Endodermal cell (in vitro differentiated cells): ENCODE measurements around the gene HSBP1L1. TPM values are rescaled to one million over a fixed set of nuclear protein-coding genes. Genes with fewer than 3 reads are reported as not detected.

Source experiments
- DNase-seq: peaks from one replicate; pipeline ENCODE4 v3.0.0-alpha.2; 2017
- H3K27ac ChIP-seq: 2 replicates; pipeline ENCODE4 v1.5.1; 2013; ENCODE audit warnings: mild to moderate bottlenecking, low read depth, low read length, moderate library complexity
- H3K27me3 ChIP-seq: 2 replicates; pipeline ENCODE4 v1.6.1; 2013; ENCODE audit warnings: mild to moderate bottlenecking, low read length, moderate library complexity; ENCODE audit not compliant: insufficient read depth, control insufficient read depth, poor library complexity, severe bottlenecking
- H3K36me3 ChIP-seq: 2 replicates; pipeline ENCODE4 v1.7.0; 2013; ENCODE audit warnings: mild to moderate bottlenecking, low read length, moderate library complexity; ENCODE audit not compliant: control insufficient read depth, insufficient read depth
- H3K4me1 ChIP-seq: one replicate; pipeline ENCODE4 v1.7.0; 2013; ENCODE audit warnings: low read length; ENCODE audit not compliant: control insufficient read depth, insufficient read depth
- H3K4me3 ChIP-seq: 2 replicates; pipeline ENCODE4 v1.5.1; 2013; ENCODE audit warnings: mild to moderate bottlenecking, low read length, moderate library complexity
- H3K9ac ChIP-seq: 2 replicates; pipeline ENCODE4 v1.6.1; 2013; ENCODE audit warnings: mild to moderate bottlenecking, low read length, moderate library complexity; ENCODE audit not compliant: poor library complexity, severe bottlenecking; ENCODE audit errors: extremely low read depth
- H3K9me3 ChIP-seq: 2 replicates; pipeline ENCODE4 v1.6.1; 2013; ENCODE audit warnings: mild to moderate bottlenecking, low read length, moderate library complexity; ENCODE audit not compliant: control insufficient read depth
- H3K27ac Mint-ChIP-seq: 2 replicates; pipeline ENCODE4 v1.8.0; 2020; ENCODE audit warnings: mixed read lengths
- H3K27me3 Mint-ChIP-seq: 2 replicates; pipeline ENCODE4 v1.8.0; 2021; ENCODE audit warnings: mild to moderate bottlenecking, mixed read lengths; ENCODE audit not compliant: insufficient read depth
- H3K36me3 Mint-ChIP-seq: 2 replicates; pipeline ENCODE4 v1.8.0; 2020; ENCODE audit warnings: low read depth, mixed read lengths
- H3K4me1 Mint-ChIP-seq: 2 replicates; pipeline ENCODE4 v1.8.0; 2020; ENCODE audit warnings: mixed read lengths
- H3K4me3 Mint-ChIP-seq: 2 replicates; pipeline ENCODE4 v1.8.0; 2020; ENCODE audit warnings: mild to moderate bottlenecking, moderate library complexity, mixed read lengths
- H3K9me3 Mint-ChIP-seq: 2 replicates; pipeline ENCODE4 v1.8.0; 2020; ENCODE audit warnings: mild to moderate bottlenecking, mixed read lengths
- WGBS, 2 experiments: methylation state at CpG; one replicate each; pipeline versions ENCODE4 v1.1.5 to v1.1.7; 2013; ENCODE audit warnings: missing lambda C conversion rate in 2 of 2, mixed read lengths in 1 of 2; ENCODE audit not compliant: insufficient coverage in 1 of 2, insufficient read length in 1 of 2; 5-methylcytosine and 5-hydroxymethylcytosine counted together
- total RNA-seq, 2 donors: library from RNA; stranded (reverse); fragmentation: NEBNext Ultra II Directional in 1 of 2; extraction: Animal tissue kit (Norgen Biotek cat#: 25700) in 1 of 2; gene quantifications; 2 replicates in 1 of 2; 3 replicates in 1 of 2; pipeline ENCODE4 v1.2.1, GENCODE V29; 2021
- TF ChIP-seq, protein P1 (sequence below): fragments of 200-600 bp; sonication (generic); conservative IDR thresholded peaks from 2 replicates; pipeline ENCODE4 v1.5.0; 2021; ENCODE audit warnings: antibody characterized with exemption, mild to moderate bottlenecking

The HSBP1L1 gene
- total RNA-seq, 2 donors from 2014 or later, result 2.6 to 2.7 TPM

- no peak overlapping the region for H3K27ac ChIP-seq
- peaks cover 11% of the 10 kb centered on the region for H3K36me3 ChIP-seq
- Mint-ChIP-seq H3K9me3 (no peaks in the 10 kb centered on the region), H3K27ac (no peak overlapping the region), H3K4me1 (no peaks in the 10 kb centered on the region), H3K27me3 (no peaks in the 10 kb centered on the region), H3K4me3 (no peak overlapping the region), H3K36me3 (peaks cover 29% of the 10 kb centered on the region)
- H3K27me3 ChIP-seq, result no peaks in the 10 kb centered on the region
- no peaks in the 10 kb centered on the region for H3K4me1 ChIP-seq
- H3K4me3 ChIP-seq, result no peak overlapping the region
- H3K9ac ChIP-seq, result no peak overlapping the region
- 93 to 95% methylated on average over 10 to 24 of the region's 24 CpGs for WGBS, 2 experiments
- H3K9me3 ChIP-seq, result no peaks in the 10 kb centered on the region
- no peak for DNase-seq
- TF ChIP-seq, protein P1, sequence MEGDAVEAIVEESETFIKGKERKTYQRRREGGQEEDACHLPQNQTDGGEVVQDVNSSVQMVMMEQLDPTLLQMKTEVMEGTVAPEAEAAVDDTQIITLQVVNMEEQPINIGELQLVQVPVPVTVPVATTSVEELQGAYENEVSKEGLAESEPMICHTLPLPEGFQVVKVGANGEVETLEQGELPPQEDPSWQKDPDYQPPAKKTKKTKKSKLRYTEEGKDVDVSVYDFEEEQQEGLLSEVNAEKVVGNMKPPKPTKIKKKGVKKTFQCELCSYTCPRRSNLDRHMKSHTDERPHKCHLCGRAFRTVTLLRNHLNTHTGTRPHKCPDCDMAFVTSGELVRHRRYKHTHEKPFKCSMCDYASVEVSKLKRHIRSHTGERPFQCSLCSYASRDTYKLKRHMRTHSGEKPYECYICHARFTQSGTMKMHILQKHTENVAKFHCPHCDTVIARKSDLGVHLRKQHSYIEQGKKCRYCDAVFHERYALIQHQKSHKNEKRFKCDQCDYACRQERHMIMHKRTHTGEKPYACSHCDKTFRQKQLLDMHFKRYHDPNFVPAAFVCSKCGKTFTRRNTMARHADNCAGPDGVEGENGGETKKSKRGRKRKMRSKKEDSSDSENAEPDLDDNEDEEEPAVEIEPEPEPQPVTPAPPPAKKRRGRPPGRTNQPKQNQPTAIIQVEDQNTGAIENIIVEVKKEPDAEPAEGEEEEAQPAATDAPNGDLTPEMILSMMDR, result no peak
Observed at GRCh38 chr18:79921984-79922965, 42.2 kb upstream of the HSBP1L1 start.

- H3K4me1 Mint-ChIP-seq, result no peaks in the 10 kb centered on the region
- no peaks in the 10 kb centered on the region for H3K9me3 ChIP-seq
- H3K4me1 ChIP-seq, result no peaks in the 10 kb centered on the region
- H3K27ac ChIP-seq, result no peak overlapping the region
- H3K36me3 Mint-ChIP-seq, result peaks cover 29% of the 10 kb centered on the region
- peaks cover 11% of the 10 kb centered on the region for H3K36me3 ChIP-seq
- no peaks in the 10 kb centered on the region for H3K9me3 Mint-ChIP-seq
- no peak overlapping the region for H3K9ac ChIP-seq
- no peak overlapping the region for H3K27ac Mint-ChIP-seq
- no peak overlapping the region for H3K4me3 ChIP-seq
- H3K27me3 Mint-ChIP-seq, result no peaks in the 10 kb centered on the region
- TF ChIP-seq, protein P1, result no peak
- H3K27me3 ChIP-seq, result no peaks in the 10 kb centered on the region
- no peak overlapping the region for H3K4me3 Mint-ChIP-seq
- WGBS, 2 experiments, result 86 to 88% methylated on average over 5 to 11 of the region's 17 CpGs
- DNase-seq, result no peak
Observed at GRCh38 chr18:79922971-79923411, 41.5 kb upstream of the HSBP1L1 start.

DNA sequence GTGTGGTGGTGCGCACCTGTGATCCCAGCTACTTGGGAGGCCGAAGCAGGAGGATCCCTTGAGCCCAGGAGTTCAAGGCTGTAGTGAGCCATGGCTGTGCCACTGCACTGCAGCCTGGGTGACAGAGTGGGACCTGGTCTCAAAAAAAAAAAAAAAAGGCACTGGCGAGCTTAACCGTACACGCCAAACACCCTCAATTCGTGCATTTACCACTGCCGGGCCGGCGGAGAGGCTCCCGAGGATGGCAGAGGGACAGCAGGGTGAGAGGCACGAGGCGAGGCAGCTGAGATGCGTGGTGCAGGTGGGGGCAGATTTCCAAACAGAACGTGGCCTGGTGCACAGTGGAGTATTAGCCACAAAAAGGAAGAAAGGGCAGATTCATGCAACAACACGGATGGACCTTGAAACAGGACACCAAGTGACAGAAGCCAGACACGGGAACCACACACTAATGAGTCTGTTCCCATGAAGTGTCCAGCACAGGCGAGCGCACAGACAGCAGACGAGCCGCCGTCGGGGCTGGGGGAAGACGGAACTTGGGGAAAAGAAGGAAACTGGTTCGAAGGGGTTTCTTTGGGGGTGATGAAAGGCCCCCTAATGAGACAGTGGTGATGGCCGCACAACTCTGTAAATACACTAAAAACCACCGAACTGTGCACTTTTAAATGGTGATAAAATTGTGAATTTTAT is 40.4 kb upstream of the HSBP1L1 start:
- Histone ChIP-seq H3K36me3 (peaks cover 11% of the 10 kb centered on the region), H3K27ac (no peak overlapping the region), H3K27me3 (no peaks in the 10 kb centered on the region), H3K4me3 (no peak overlapping the region), H3K9ac (no peak overlapping the region), H3K9me3 (peaks cover 3% of the 10 kb centered on the region), H3K4me1 (no peaks in the 10 kb centered on the region)
- peak; percentile 9 for DNase-seq
- Mint-ChIP-seq H3K36me3 (peaks cover 36% of the 10 kb centered on the region), H3K27me3 (no peaks in the 10 kb centered on the region), H3K4me1 (no peaks in the 10 kb centered on the region), H3K9me3 (peaks cover 5% of the 10 kb centered on the region), H3K27ac (no peak overlapping the region), H3K4me3 (no peak overlapping the region)
- 95 to 98% methylated on average over 13 to 26 of the region's 26 CpGs for WGBS, 2 experiments
- TF ChIP-seq, protein P1, result no peak
